NCI-H1105 treated with DMSO at 0.1 percent for 48 hours (cell line): ENCODE results near the gene CCPG1.

ENCODE experiments used
- DNase-seq: peaks from one replicate; lab custom pipeline; 2025; lab: John Stamatoyannopoulos, UW

CCPG1 gene

DNA sequence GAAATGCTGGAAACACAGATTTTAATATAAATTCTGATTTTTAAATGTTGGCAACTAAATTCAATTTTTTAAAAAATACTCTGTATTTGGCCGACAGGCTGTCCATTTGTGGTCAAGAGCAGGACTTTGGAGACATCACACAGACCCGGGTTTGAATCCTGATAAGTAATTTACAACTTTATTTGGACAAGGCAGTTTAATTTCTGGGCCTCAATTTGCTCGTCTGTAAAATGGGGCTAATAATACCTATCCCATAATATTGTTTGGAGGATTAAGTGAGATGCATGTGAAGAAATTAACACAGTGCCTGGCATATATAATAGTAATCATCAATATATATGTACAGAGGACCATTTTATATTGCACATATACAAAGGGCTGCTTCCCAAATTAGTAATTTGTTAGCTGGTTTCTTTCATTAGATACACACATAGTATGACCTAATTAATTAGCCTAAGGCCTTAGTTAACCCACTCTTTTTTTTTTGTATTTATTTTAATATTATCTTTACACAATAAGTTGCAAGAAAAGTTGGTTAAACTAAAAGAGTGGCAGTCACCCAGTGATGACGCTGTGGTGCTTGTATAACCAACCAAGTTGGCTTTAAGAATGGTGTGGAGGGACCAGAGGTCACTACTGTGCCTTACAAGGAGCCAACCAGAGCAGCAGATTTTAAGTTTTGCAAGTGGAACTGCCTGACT lies 88.5 kb downstream of the CCPG1 start:
- no peak for DNase-seq

DNA sequence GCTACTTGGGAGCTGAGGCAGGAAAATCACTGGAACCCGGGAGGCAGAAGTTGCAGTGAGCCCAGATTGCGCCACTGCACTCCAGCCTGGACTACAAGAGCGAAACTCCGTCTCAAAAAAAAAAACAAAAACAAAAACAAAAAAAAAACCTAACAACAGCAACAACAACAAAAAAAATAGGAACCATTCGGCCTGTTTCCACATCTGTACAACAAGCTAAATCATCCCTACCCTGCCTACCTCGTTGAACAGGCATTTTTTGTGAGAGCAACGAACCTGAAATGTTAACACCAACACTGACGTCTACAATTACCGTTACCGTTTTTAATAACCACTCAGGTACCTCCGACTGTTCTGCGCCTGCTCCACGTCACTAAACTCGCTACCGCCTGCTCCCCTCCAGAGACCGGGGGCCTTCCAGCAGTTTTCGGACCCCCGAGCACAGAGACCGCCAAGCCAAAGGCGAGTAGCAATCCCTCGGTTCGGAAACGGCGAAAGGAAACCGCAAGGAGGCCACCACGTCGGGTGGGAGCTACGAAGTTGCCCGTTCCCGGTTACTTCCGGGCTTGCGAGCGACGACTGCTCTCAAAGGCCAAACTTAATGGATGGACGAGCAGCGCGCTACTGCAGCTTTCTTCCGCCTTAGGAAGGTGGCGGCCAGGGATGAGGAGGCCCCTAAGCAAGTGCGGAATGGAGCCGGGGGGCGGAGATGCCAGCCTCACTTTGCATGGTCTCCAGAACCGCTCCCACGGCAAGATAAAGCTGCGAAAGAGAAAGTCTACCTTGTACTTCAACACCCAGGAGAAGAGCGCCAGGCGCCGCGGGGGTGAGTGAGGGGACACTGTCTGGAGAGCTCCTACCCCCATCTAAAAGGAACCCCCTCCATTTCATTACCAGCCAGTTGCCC lies 89.3 kb downstream of the CCPG1 start, which contains the start of the genes PIGB and PIGBOS1:
Gene PIGB, plus strand, starts transcription at position 635 of the 907 bp plus-strand sequence. Its CDS starts 29 bp downstream, at position 664.
Gene PIGBOS1, minus strand, starts transcription at position 536 of the 907 bp plus-strand sequence. CDS start 1,331 bp downstream, outside the sequence.
- DNase-seq: peak; percentile 70
